ENCODE results near the gene CEP72.

Gene CEP72

GRCh38 chr5:611731-612486 is at the start of gene CEP72:
TSS of gene CEP72 (plus strand) at chr5:612340. CDS start at chr5:612362, 22 bp downstream.
- H3K9ac ChIP-seq (ENCODE audit: low read length): peak within 1 kb of the TSS; percentile 63
- peak within 1 kb of the TSS; percentile 80 for H3K4me3 ChIP-seq (ENCODE audit: low read length)
- peaks cover 9% of the 10 kb centered on the region for H3K27me3 ChIP-seq (ENCODE audit: control insufficient read depth, insufficient read depth, low read length)
- no peaks in the 10 kb centered on the region for H3K36me3 ChIP-seq (ENCODE audit: control insufficient read depth, insufficient read depth, low read length)
- peaks cover 5% of the 10 kb centered on the region for H3K9me3 ChIP-seq (ENCODE audit: control insufficient read depth, low read length)
- H3K4me1 ChIP-seq (ENCODE audit: control insufficient read depth, insufficient read depth, low read length): peaks cover 28% of the 10 kb centered on the region

DNA sequence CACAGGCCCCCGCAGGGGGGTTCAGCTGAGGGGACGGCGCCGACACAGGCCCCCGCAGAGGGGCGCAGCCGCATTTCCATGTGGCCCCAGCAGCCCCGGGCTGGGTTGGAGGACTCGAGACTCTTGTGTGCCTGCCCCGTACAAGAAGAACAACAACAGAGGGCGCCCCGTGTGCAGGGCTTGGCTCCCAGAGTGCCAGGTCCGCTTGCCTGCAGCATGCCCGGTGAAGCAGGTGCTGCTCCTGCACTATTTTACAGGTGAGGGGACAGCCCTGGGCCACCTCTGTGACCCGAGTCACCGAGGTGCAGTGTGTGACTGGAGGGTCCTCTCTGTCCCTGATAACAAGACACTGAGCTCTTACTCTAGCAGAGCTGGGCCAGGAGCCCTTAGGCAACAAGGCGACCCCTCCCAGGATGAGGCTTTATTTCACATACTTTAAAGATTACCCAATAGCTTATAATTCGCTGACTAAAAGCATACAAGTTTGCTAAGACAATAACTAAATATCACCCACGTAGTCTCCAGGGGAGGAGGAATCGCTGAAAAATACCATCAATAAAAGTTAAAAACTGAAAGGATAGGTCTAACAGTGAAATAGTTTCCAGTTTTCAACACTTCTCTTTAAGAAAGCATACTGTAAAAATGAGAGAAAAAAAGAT is 46.2 kb upstream of the CEP72 start:
- Histone ChIP-seq H3K4me1 (ENCODE audit: control insufficient read depth, insufficient read depth, low read length) (no peaks in the 10 kb centered on the region), H3K9ac (ENCODE audit: low read length) (peak overlapping the region; percentile 22), H3K27me3 (ENCODE audit: control insufficient read depth, insufficient read depth, low read length) (peaks cover 63% of the 10 kb centered on the region), H3K4me3 (ENCODE audit: low read length) (no peak overlapping the region), H3K36me3 (ENCODE audit: control insufficient read depth, insufficient read depth, low read length) (no peaks in the 10 kb centered on the region), H3K9me3 (ENCODE audit: control insufficient read depth, low read length) (no peaks in the 10 kb centered on the region)

- peak overlapping the region; percentile 19 for H3K4me3 ChIP-seq (ENCODE audit: low read length)
- no peaks in the 10 kb centered on the region for H3K9me3 ChIP-seq (ENCODE audit: control insufficient read depth, low read length)
- no peaks in the 10 kb centered on the region for H3K36me3 ChIP-seq (ENCODE audit: control insufficient read depth, insufficient read depth, low read length)
- no peaks in the 10 kb centered on the region for H3K4me1 ChIP-seq (ENCODE audit: control insufficient read depth, insufficient read depth, low read length)
- no peak overlapping the region for H3K9ac ChIP-seq (ENCODE audit: low read length)
- peaks cover 60% of the 10 kb centered on the region for H3K27me3 ChIP-seq (ENCODE audit: control insufficient read depth, insufficient read depth, low read length)
These were observed 45.4 kb upstream of the CEP72 start for GRCh38 chr5:566636-567309.

GRCh38 chr5:567664-568060 is 44.5 kb upstream of the CEP72 start:
- Histone ChIP-seq H3K36me3 (ENCODE audit: control insufficient read depth, insufficient read depth, low read length) (no peaks in the 10 kb centered on the region), H3K4me1 (ENCODE audit: control insufficient read depth, insufficient read depth, low read length) (no peaks in the 10 kb centered on the region), H3K9ac (ENCODE audit: low read length) (peak overlapping the region; percentile 23), H3K4me3 (ENCODE audit: low read length) (no peak overlapping the region), H3K27me3 (ENCODE audit: control insufficient read depth, insufficient read depth, low read length) (peaks cover 62% of the 10 kb centered on the region), H3K9me3 (ENCODE audit: control insufficient read depth, low read length) (no peaks in the 10 kb centered on the region)

- H3K27me3 ChIP-seq (ENCODE audit: control insufficient read depth, insufficient read depth, low read length): peaks cover 62% of the 10 kb centered on the region
These were observed 43.9 kb upstream of the CEP72 start for GRCh38 chr5:568061-568781.

DNA sequence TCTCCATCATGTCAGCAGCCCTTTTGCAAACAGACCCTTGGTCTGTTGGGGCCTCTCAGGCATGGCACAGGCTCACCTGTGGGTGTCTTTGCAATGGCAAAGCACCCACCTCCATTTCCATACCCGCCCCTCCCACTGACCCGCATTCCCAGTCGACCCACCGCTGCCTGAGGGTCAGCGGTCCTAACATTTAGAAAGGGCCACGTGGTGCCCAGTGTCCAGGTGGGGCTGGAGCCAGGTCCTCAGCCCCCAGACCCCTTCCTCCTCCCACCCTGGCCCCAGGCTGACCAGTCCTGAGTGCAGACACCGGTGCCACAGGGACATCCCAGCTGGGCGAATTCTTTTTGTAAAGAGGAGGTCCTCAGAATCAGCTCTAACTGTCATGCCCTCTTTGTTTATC is 43.3 kb upstream of the CEP72 start:
- Histone ChIP-seq H3K27me3 (ENCODE audit: control insufficient read depth, insufficient read depth, low read length) (peaks cover 66% of the 10 kb centered on the region), H3K36me3 (ENCODE audit: control insufficient read depth, insufficient read depth, low read length) (no peaks in the 10 kb centered on the region), H3K4me1 (ENCODE audit: control insufficient read depth, insufficient read depth, low read length) (no peaks in the 10 kb centered on the region), H3K9me3 (ENCODE audit: control insufficient read depth, low read length) (no peaks in the 10 kb centered on the region), H3K4me3 (ENCODE audit: low read length) (no peak overlapping the region), H3K9ac (ENCODE audit: low read length) (peak overlapping the region; percentile 28)

More at GRCh38 chr5:568061-568781, 43.9 kb upstream of the CEP72 start:
- no peaks in the 10 kb centered on the region for H3K9me3 ChIP-seq (ENCODE audit: control insufficient read depth, low read length)
- H3K4me1 ChIP-seq (ENCODE audit: control insufficient read depth, insufficient read depth, low read length): no peaks in the 10 kb centered on the region
- H3K9ac ChIP-seq (ENCODE audit: low read length): peak overlapping the region; percentile 23
- H3K4me3 ChIP-seq (ENCODE audit: low read length): no peak overlapping the region
- H3K36me3 ChIP-seq (ENCODE audit: control insufficient read depth, insufficient read depth, low read length): no peaks in the 10 kb centered on the region

- Histone ChIP-seq H3K9me3 (ENCODE audit: control insufficient read depth, low read length) (no peaks in the 10 kb centered on the region), H3K36me3 (ENCODE audit: control insufficient read depth, insufficient read depth, low read length) (no peaks in the 10 kb centered on the region), H3K9ac (ENCODE audit: low read length) (peak overlapping the region; percentile 28), H3K27me3 (ENCODE audit: control insufficient read depth, insufficient read depth, low read length) (peaks cover 70% of the 10 kb centered on the region), H3K4me1 (ENCODE audit: control insufficient read depth, insufficient read depth, low read length) (no peaks in the 10 kb centered on the region), H3K4me3 (ENCODE audit: low read length) (peak overlapping the region; percentile 19)
These were observed 42.7 kb upstream of the CEP72 start for GRCh38 chr5:569358-569867.

GRCh38 chr5:569868-570361 is 42.2 kb upstream of the CEP72 start:
- H3K27me3 ChIP-seq (ENCODE audit: control insufficient read depth, insufficient read depth, low read length): peaks cover 70% of the 10 kb centered on the region
- no peaks in the 10 kb centered on the region for H3K9me3 ChIP-seq (ENCODE audit: control insufficient read depth, low read length)
- H3K9ac ChIP-seq (ENCODE audit: low read length): peak overlapping the region; percentile 28

DNA sequence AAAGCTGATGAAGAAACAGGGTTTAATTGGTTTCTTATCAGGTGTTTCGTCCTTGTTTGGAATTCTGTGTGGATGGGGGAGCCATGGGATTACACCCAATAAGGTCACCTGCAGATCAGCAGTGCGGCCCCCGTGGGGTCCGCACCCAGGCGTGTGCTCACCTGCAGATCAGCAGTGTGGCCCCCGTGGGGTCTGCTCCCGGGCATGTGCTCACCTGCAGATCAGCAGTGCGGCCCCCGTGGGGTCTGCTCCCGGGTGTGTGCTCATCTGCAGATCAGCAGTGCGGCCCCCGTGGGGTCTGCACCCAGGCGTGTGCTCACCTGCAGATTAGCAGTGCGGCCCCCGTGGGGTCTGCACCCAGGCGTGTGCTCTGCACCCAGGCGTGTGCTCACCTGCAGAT is 41.7 kb upstream of the CEP72 start:
- peaks cover 69% of the 10 kb centered on the region for H3K27me3 ChIP-seq (ENCODE audit: control insufficient read depth, insufficient read depth, low read length)
- H3K9me3 ChIP-seq (ENCODE audit: control insufficient read depth, low read length): no peaks in the 10 kb centered on the region
- H3K36me3 ChIP-seq (ENCODE audit: control insufficient read depth, insufficient read depth, low read length): no peaks in the 10 kb centered on the region
- no peaks in the 10 kb centered on the region for H3K4me1 ChIP-seq (ENCODE audit: control insufficient read depth, insufficient read depth, low read length)
- H3K9ac ChIP-seq (ENCODE audit: low read length): no peak overlapping the region
- no peak overlapping the region for H3K4me3 ChIP-seq (ENCODE audit: low read length)

More at GRCh38 chr5:569868-570361, 42.2 kb upstream of the CEP72 start:
- no peaks in the 10 kb centered on the region for H3K4me1 ChIP-seq (ENCODE audit: control insufficient read depth, insufficient read depth, low read length)
- H3K4me3 ChIP-seq (ENCODE audit: low read length): peak overlapping the region; percentile 19
- H3K36me3 ChIP-seq (ENCODE audit: control insufficient read depth, insufficient read depth, low read length): no peaks in the 10 kb centered on the region

- Histone ChIP-seq H3K27me3 (ENCODE audit: control insufficient read depth, insufficient read depth, low read length) (peaks cover 65% of the 10 kb centered on the region), H3K9ac (ENCODE audit: low read length) (no peak overlapping the region), H3K4me1 (ENCODE audit: control insufficient read depth, insufficient read depth, low read length) (no peaks in the 10 kb centered on the region), H3K4me3 (ENCODE audit: low read length) (no peak overlapping the region), H3K9me3 (ENCODE audit: control insufficient read depth, low read length) (no peaks in the 10 kb centered on the region), H3K36me3 (ENCODE audit: control insufficient read depth, insufficient read depth, low read length) (no peaks in the 10 kb centered on the region)
These were observed 41.3 kb upstream of the CEP72 start for GRCh38 chr5:570886-571285.

- no peak overlapping the region for H3K4me3 ChIP-seq (ENCODE audit: low read length)
- H3K27me3 ChIP-seq (ENCODE audit: control insufficient read depth, insufficient read depth, low read length): peaks cover 56% of the 10 kb centered on the region
- no peaks in the 10 kb centered on the region for H3K4me1 ChIP-seq (ENCODE audit: control insufficient read depth, insufficient read depth, low read length)
These were observed 40.3 kb upstream of the CEP72 start for GRCh38 chr5:571791-572190.

More at GRCh38 chr5:571791-572190, 40.3 kb upstream of the CEP72 start:
- H3K9me3 ChIP-seq (ENCODE audit: control insufficient read depth, low read length): no peaks in the 10 kb centered on the region
- no peak overlapping the region for H3K9ac ChIP-seq (ENCODE audit: low read length)
- no peaks in the 10 kb centered on the region for H3K36me3 ChIP-seq (ENCODE audit: control insufficient read depth, insufficient read depth, low read length)

All from mucosa of stomach (tissue), 1 donor.